ENCODE results near the gene ARHGEF28. TPM values are rescaled to one million over a fixed set of nuclear protein-coding genes. Genes with fewer than 3 reads are reported as not detected.

The ARHGEF28 gene
- total and polyA plus RNA-seq, 2 donors (not counting 1 experiment from before 2014, with no cell fraction given), result not detected

GRCh38 chr5:73678322-73678740 lies 52.3 kb downstream of the ARHGEF28 start:
- no peaks in the 10 kb centered on the region for H3K36me3 ChIP-seq (replicated peaks in 1 of 2; ENCODE audit: control extremely low read depth in 1 of 2, control insufficient read depth in 1 of 2, extremely low read depth in 1 of 2, insufficient read depth in 2 of 2, low read length in 1 of 2)
- no peak overlapping the region for H3K27ac Mint-ChIP-seq
- H3K27me3 ChIP-seq (replicated peaks in 1 of 4; ENCODE audit: control extremely low read depth in 1 of 4, control insufficient read depth in 3 of 4, insufficient read depth in 4 of 4, low read length in 3 of 4), result no peaks in the 10 kb centered on the region
- 100% methylated on average over 1 of the region's 4 CpGs for WGBS (ENCODE audit: insufficient coverage)
- no peak overlapping the region for H3K27ac ChIP-seq (ENCODE audit: low read length in 2 of 2)
- no peak overlapping the region for H2AFZ ChIP-seq (ENCODE audit: insufficient read depth, low read depth, low read length, poor library complexity, severe bottlenecking)
- peaks cover 9% of the 10 kb centered on the region for H3K27me3 Mint-ChIP-seq
- DNase-seq (no peak), ATAC-seq (ENCODE audit: low read depth) (no peak)
- H3K9me3 Mint-ChIP-seq (ENCODE audit: insufficient read depth), result no peaks in the 10 kb centered on the region
- no peak for TF ChIP-seq CTCF (IDR thresholded peaks at IDR 0.05)
- no peak for TF ChIP-seq EZH2 (IDR thresholded peaks at IDR 0.05; ENCODE audit: borderline replicate concordance, insufficient read depth, low read depth, low read length, poor library complexity, severe bottlenecking)
- H3K79me2 ChIP-seq (ENCODE audit: control insufficient read depth, insufficient read depth, low read length), result no peaks in the 10 kb centered on the region
- no peak overlapping the region for H3K4me3 ChIP-seq (ENCODE audit: control extremely low read depth in 1 of 5, extremely low read depth in 1 of 5, insufficient read depth in 1 of 5, low read depth in 2 of 5, low read length in 4 of 5)
- no peak overlapping the region for H3K4me2 ChIP-seq (replicated peaks; ENCODE audit: low read depth, low read length, poor library complexity, severe bottlenecking)
- intact Hi-C loops (cut with micrococcal nuclease), result no loop called here
- no peaks in the 10 kb centered on the region for H3K4me1 Mint-ChIP-seq
- ChIA-PET CTCF (interaction anchor here (0.9 kb wide), 1 partner anchor 86 kb away, joined by 3 read pairs; no protein-coding TSS in a partner anchor), POLR2A (no interaction called here)
- H3K9ac ChIP-seq (ENCODE audit: low read length), result no peak overlapping the region
- no peaks in the 10 kb centered on the region for H3K4me1 ChIP-seq (ENCODE audit: control insufficient read depth in 2 of 2, insufficient read depth in 2 of 2, low read length in 2 of 2)
- no peaks in the 10 kb centered on the region for H3K9me3 ChIP-seq (ENCODE audit: control extremely low read depth in 1 of 3, control insufficient read depth in 2 of 3, insufficient read depth in 1 of 3, low read length in 2 of 3)
- H3K4me3 Mint-ChIP-seq, result no peak overlapping the region
- H4K20me1 ChIP-seq (ENCODE audit: control insufficient read depth, insufficient read depth, low read length, poor library complexity, severe bottlenecking), result no peaks in the 10 kb centered on the region

- Histone ChIP-seq H2AFZ (ENCODE audit: insufficient read depth, low read depth, low read length, poor library complexity, severe bottlenecking) (no peak overlapping the region), H3K27me3 (replicated peaks in 1 of 4; ENCODE audit: control extremely low read depth in 1 of 4, control insufficient read depth in 3 of 4, insufficient read depth in 4 of 4, low read length in 3 of 4) (no peaks in the 10 kb centered on the region), H3K9ac (ENCODE audit: low read length) (no peak overlapping the region), H3K4me2 (replicated peaks; ENCODE audit: low read depth, low read length, poor library complexity, severe bottlenecking) (no peak overlapping the region), H3K27ac (ENCODE audit: low read length in 2 of 2) (no peak overlapping the region), H3K9me3 (ENCODE audit: control extremely low read depth in 1 of 3, control insufficient read depth in 2 of 3, insufficient read depth in 1 of 3, low read length in 2 of 3) (no peaks in the 10 kb centered on the region), H3K36me3 (replicated peaks in 1 of 2; ENCODE audit: control extremely low read depth in 1 of 2, control insufficient read depth in 1 of 2, extremely low read depth in 1 of 2, insufficient read depth in 2 of 2, low read length in 1 of 2) (no peaks in the 10 kb centered on the region), H3K79me2 (ENCODE audit: control insufficient read depth, insufficient read depth, low read length) (no peaks in the 10 kb centered on the region), H3K4me3 (ENCODE audit: control extremely low read depth in 1 of 5, extremely low read depth in 1 of 5, insufficient read depth in 1 of 5, low read depth in 2 of 5, low read length in 4 of 5) (no peak overlapping the region), H3K4me1 (ENCODE audit: control insufficient read depth in 2 of 2, insufficient read depth in 2 of 2, low read length in 2 of 2) (no peaks in the 10 kb centered on the region), H4K20me1 (ENCODE audit: control insufficient read depth, insufficient read depth, low read length, poor library complexity, severe bottlenecking) (no peaks in the 10 kb centered on the region)
- Mint-ChIP-seq H3K4me1 (no peaks in the 10 kb centered on the region), H3K4me3 (no peak overlapping the region), H3K27ac (no peak overlapping the region), H3K27me3 (peaks cover 9% of the 10 kb centered on the region), H3K9me3 (ENCODE audit: insufficient read depth) (no peaks in the 10 kb centered on the region)
- TF ChIP-seq EZH2 (IDR thresholded peaks at IDR 0.05; ENCODE audit: borderline replicate concordance, insufficient read depth, low read depth, low read length, poor library complexity, severe bottlenecking), result no peak
- no peak for TF ChIP-seq CTCF (IDR thresholded peaks at IDR 0.05)
- CTCF ChIA-PET, result interaction anchor here (0.9 kb wide), 1 partner anchor 87 kb away, joined by 3 read pairs; no protein-coding TSS in a partner anchor
- WGBS (ENCODE audit: insufficient coverage), result no CpG with 5 or more reads among the region's 3 CpGs
- intact Hi-C loops (cut with micrococcal nuclease), result no loop called here
- ATAC-seq (ENCODE audit: low read depth), result no peak
- no peak for DNase-seq
- POLR2A ChIA-PET, result no interaction called here
Observed at GRCh38 chr5:73678807-73679206, 52.8 kb downstream of the ARHGEF28 start.

Measured in B cell (primary cell).